ENCODE results near the gene AHRR. TPM values are rescaled to one million over a fixed set of nuclear protein-coding genes. Genes with fewer than 3 reads are reported as not detected.

AHRR gene
- total and polyA plus RNA-seq, 8 donors, result 0.63 to 47.8 (median 1.1) TPM; not detected in 1

GRCh38 chr5:350355-350754, 28.8 kb downstream of the AHRR start:
- Histone ChIP-seq H3K4me3 (no peak overlapping the region), H3K27me3 (peaks cover 0 to 19% (median 0%) of the 10 kb centered on the region in 3 donors), H3K27ac (no peak overlapping the region), H3K4me1 (no peaks in the 10 kb centered on the region), H3K36me3 (no peaks in the 10 kb centered on the region), H3K9me3 (peaks cover 0 to 5% (median 0%) of the 10 kb centered on the region in 4 donors)
- intact Hi-C loops (cut with DNase I; ENCODE audit: low total_unique reads), result no loop called here
- DNase-seq, result no peak
- 75 to 86% (median 82%) methylated on average over 9 of the region's 9 CpGs for WGBS, 5 donors
- TF ChIP-seq CTCF (IDR thresholded peaks at IDR 0.05) (no peak), EP300 (IDR thresholded peaks at IDR 0.05) (no peak), POLR2AphosphoS5 (IDR thresholded peaks at IDR 0.05) (no peak), POLR2A (IDR thresholded peaks at IDR 0.05) (no peak)

DNA sequence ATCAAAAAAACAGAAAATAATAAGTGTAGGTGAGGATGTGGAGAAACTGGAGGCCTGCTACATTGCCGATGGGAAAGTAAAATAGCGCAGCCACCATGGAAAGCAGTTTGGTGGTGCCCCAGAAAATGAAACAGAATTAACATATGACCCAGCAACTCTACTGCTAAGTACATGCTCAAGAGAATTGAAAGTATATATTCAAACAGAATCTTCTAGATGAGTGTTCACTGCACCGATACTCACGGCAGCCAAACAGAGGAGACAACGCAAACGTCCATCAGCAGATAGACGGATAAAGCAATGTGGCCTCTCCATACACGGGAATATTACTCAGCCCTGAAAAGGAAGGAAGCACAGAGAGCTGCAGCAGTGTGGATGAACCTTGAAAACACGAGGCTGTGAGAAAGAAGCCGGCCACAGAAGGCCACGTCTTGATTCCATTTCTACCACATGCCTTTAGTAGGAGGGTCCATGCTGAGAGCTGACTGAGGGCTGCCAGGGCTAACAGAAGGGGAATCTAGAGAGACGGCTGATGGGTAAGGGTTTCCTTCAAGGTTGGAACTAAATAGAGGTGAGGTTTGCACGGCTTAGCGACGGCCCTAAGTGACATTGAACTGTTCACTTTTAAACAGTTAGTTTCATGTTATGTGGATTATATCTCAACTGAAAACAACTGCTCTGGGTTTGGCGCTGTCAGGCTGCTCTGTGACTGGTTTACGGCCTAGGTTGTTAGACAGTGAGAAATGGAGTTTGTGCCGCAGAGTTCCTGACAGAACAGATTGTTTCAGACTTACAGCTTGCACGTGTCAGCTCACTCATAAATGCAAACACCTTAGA, 29.8 kb downstream of the AHRR start:
- no peak for DNase-seq
- WGBS, 5 donors, result 79 to 91% (median 89%) methylated on average over 19 of the region's 19 CpGs
- H3K4me1 ChIP-seq, result no peaks in the 10 kb centered on the region
- H3K36me3 ChIP-seq, result no peaks in the 10 kb centered on the region
- H3K9me3 ChIP-seq, result peaks cover 0 to 5% (median 0%) of the 10 kb centered on the region in 4 donors
- H3K27ac ChIP-seq, result no peak overlapping the region
- H3K4me3 ChIP-seq, result no peak overlapping the region
- intact Hi-C loops (cut with DNase I; ENCODE audit: low total_unique reads), result no loop called here
- TF ChIP-seq POLR2A (IDR thresholded peaks at IDR 0.05) (no peak), CTCF (IDR thresholded peaks at IDR 0.05) (no peak), EP300 (IDR thresholded peaks at IDR 0.05) (no peak), POLR2AphosphoS5 (IDR thresholded peaks at IDR 0.05) (no peak)
- peaks cover 0 to 11% (median 0%) of the 10 kb centered on the region in 3 donors for H3K27me3 ChIP-seq

- Histone ChIP-seq H3K9me3 (peaks cover 0 to 5% (median 0%) of the 10 kb centered on the region in 4 donors), H3K4me1 (no peaks in the 10 kb centered on the region), H3K27me3 (peaks cover 0 to 7% (median 0%) of the 10 kb centered on the region in 3 donors), H3K4me3 (no peak overlapping the region), H3K27ac (no peak overlapping the region), H3K36me3 (no peaks in the 10 kb centered on the region)
- peak in 1 of 2 donors; percentile 2 for DNase-seq
- no peak for TF ChIP-seq POLR2A (IDR thresholded peaks at IDR 0.05)
- TF ChIP-seq EP300 (IDR thresholded peaks at IDR 0.05), result no peak
- TF ChIP-seq CTCF (IDR thresholded peaks at IDR 0.05), result no peak
- no peak for TF ChIP-seq POLR2AphosphoS5 (IDR thresholded peaks at IDR 0.05)
- 85 to 91% (median 87%) methylated on average over 4 of the region's 4 CpGs for WGBS, 5 donors
- intact Hi-C loops (cut with DNase I; ENCODE audit: low total_unique reads), result no loop called here
Observed at GRCh38 chr5:351921-352245, 30.4 kb downstream of the AHRR start.

GRCh38 chr5:352639-353611, 31.4 kb downstream of the AHRR start:
- Histone ChIP-seq H3K27me3 (peaks cover 0 to 2% (median 0%) of the 10 kb centered on the region in 3 donors), H3K36me3 (no peaks in the 10 kb centered on the region), H3K27ac (no peak overlapping the region), H3K4me3 (no peak overlapping the region), H3K9me3 (peaks cover 0 to 5% (median 0%) of the 10 kb centered on the region in 4 donors), H3K4me1 (no peaks in the 10 kb centered on the region)
- DNase-seq, result no peak
- intact Hi-C loops (cut with DNase I; ENCODE audit: low total_unique reads), result no loop called here
- 77 to 84% (median 80%) methylated on average over 20 to 22 of the region's 22 CpGs for WGBS, 5 donors
- TF ChIP-seq POLR2AphosphoS5 (IDR thresholded peaks at IDR 0.05) (no peak), POLR2A (IDR thresholded peaks at IDR 0.05) (no peak), CTCF (IDR thresholded peaks at IDR 0.05) (no peak), EP300 (IDR thresholded peaks at IDR 0.05) (no peak)

Measured in stomach (tissue), 9 donors.